Suprapubic skin (tissue), 4 donors: ENCODE measurements around the gene MYOZ3. TPM values are rescaled to one million over a fixed set of nuclear protein-coding genes. Genes with fewer than 3 reads are reported as not detected.

Experiments used
- DNase-seq, 2 donors: peaks; one replicate each; pipeline ENCODE4 v3.0.0-alpha.2; 2019; ENCODE audit warnings: low spot score in 2 of 2
- H3K27ac ChIP-seq: fragments of 200-600 bp; sonication (generic); one replicate; pipeline ENCODE4 v1.5.1; 2019
- H3K27me3 ChIP-seq: fragments of 200-600 bp; sonication (generic); one replicate; pipeline ENCODE4 v1.5.1; 2019
- H3K36me3 ChIP-seq: fragments of 200-600 bp; sonication (generic); one replicate; pipeline ENCODE4 v1.5.1; 2019
- H3K4me1 ChIP-seq: fragments of 200-600 bp; sonication (generic); one replicate; pipeline ENCODE4 v1.5.1; 2019
- H3K4me3 ChIP-seq: fragments of 200-600 bp; sonication (generic); one replicate; pipeline ENCODE4 v1.5.1; 2019; ENCODE audit warnings: mild to moderate bottlenecking
- H3K9me3 ChIP-seq: fragments of 200-600 bp; sonication (generic); one replicate; pipeline ENCODE4 v1.5.1; 2019
- EP300 ChIP-seq: sonication (generic); formaldehyde crosslinking; IDR thresholded peaks from one replicate; pipeline ENCODE4 v1.6.1; 2017; ENCODE audit warnings: antibody characterized with exemption
- POLR2A ChIP-seq, 2 donors: fragments of 450-650 bp; IDR thresholded peaks; one replicate each; pipeline ENCODE4 v1.6.1; 2017; ENCODE audit warnings: antibody characterized with exemption in 2 of 2, mild to moderate bottlenecking in 2 of 2, moderate library complexity in 2 of 2
- POLR2AphosphoS5 ChIP-seq, 3 donors: sonication (generic); formaldehyde crosslinking; IDR thresholded peaks; one replicate each; pipeline ENCODE4 v1.6.1; 2017; ENCODE audit warnings: antibody characterized with exemption in 3 of 3
- WGBS: methylation state at CpG from one replicate; pipeline ENCODE4 v1.1.5; 2018; 5-methylcytosine and 5-hydroxymethylcytosine counted together
- total RNA-seq, 4 donors: library from RNA; depleted of rRNA; stranded (reverse); fragments of >200 nt; gene quantifications; one replicate each; pipeline ENCODE4 v1.1.0, GENCODE V29; 2016
- TF ChIP-seq, protein P1 (sequence below), 2 donors: fragments of 200-600 bp in 1 of 2; fragments of 450-650 bp in 1 of 2; sonication (generic) in 1 of 2; IDR thresholded peaks; one replicate each; pipeline ENCODE4 v1.5.1; 2016 to 2019; ENCODE audit warnings: antibody characterized with exemption in 2 of 2, mild to moderate bottlenecking in 1 of 2, moderate library complexity in 1 of 2

Gene MYOZ3
- total RNA-seq, 4 donors from 2014 or later, result 0.30 TPM; not detected in 3

DNA sequence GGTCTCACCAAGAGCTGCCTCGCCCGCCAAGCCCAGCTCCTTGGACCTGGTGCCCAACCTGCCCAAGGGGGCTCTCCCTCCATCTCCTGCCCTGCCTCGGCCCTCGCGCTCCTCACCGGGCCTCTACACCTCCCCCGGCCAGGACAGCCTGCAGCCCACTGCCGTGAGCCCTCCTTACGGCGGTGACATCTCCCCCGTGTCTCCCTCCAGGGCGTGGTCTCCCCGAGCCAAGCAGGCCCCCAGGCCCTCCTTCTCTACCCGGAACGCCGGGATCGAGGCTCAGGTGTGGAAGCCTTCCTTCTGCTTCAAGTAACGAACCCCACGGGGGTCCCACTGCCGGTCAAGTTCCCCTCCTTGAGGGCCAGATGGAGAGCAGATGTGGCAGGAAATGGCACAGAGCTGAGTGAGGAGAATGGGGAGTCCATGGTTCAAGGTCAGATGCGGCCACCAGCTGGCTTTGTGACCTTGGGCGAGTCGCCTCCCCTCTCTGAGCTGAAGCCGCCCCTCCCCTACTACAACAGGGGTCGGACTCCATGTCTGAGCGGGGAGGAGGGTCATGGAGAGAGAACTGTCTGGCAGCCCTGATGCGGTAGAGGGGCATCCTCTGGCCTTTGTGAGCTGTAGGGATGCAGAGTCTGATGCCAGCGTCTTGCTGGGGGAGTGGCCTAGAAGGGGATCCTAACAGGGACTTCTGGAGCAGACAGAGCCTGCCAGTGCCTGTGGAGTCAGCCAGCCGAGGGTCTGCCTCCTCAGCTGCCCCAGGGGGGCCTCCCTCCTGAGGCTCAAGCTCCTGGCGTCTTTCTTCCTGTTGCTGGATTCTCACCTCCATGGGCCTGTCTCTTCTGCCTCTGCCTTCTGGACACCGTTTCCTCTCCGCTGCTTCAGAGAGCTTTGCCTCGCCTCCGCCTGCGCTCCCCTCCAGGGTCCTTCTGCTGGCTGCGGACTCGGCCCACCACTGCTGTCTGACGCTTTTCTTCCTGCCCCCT lies 10.7 kb upstream of the MYOZ3 start:
- WGBS, result 91% methylated on average over 33 of the region's 38 CpGs
- DNase-seq, result no peak
- TF ChIP-seq POLR2A (IDR thresholded peaks at IDR 0.05), result no peak
- TF ChIP-seq, protein P1, sequence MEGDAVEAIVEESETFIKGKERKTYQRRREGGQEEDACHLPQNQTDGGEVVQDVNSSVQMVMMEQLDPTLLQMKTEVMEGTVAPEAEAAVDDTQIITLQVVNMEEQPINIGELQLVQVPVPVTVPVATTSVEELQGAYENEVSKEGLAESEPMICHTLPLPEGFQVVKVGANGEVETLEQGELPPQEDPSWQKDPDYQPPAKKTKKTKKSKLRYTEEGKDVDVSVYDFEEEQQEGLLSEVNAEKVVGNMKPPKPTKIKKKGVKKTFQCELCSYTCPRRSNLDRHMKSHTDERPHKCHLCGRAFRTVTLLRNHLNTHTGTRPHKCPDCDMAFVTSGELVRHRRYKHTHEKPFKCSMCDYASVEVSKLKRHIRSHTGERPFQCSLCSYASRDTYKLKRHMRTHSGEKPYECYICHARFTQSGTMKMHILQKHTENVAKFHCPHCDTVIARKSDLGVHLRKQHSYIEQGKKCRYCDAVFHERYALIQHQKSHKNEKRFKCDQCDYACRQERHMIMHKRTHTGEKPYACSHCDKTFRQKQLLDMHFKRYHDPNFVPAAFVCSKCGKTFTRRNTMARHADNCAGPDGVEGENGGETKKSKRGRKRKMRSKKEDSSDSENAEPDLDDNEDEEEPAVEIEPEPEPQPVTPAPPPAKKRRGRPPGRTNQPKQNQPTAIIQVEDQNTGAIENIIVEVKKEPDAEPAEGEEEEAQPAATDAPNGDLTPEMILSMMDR (IDR thresholded peaks at IDR 0.05), result no peak
- Histone ChIP-seq H3K4me3 (no peak overlapping the region), H3K36me3 (peaks cover 23% of the 10 kb centered on the region), H3K4me1 (peaks cover 7% of the 10 kb centered on the region), H3K27ac (no peak overlapping the region), H3K27me3 (no peaks in the 10 kb centered on the region), H3K9me3 (no peaks in the 10 kb centered on the region)

DNA sequence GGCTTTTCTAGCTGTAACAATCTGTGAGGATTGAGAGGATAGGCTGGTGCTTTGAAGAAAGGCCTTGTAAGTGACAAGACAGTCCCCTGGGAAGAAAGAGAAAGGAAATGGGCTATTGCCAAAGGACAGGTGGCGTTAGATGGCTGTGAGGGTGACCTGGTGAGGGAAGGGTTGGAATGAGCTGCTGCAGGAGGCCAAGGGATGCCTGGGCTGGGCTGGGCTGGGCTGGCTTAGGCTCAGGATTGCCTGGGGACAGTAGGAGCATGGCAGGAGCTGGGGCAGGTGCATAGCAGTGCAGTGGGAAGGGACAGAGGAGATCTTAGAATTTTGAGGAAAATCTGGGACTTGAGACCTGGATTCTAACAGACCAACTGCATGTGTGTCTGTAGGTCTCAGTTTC lies 9.7 kb upstream of the MYOZ3 start:
- H3K27ac ChIP-seq, result no peak overlapping the region

DNA sequence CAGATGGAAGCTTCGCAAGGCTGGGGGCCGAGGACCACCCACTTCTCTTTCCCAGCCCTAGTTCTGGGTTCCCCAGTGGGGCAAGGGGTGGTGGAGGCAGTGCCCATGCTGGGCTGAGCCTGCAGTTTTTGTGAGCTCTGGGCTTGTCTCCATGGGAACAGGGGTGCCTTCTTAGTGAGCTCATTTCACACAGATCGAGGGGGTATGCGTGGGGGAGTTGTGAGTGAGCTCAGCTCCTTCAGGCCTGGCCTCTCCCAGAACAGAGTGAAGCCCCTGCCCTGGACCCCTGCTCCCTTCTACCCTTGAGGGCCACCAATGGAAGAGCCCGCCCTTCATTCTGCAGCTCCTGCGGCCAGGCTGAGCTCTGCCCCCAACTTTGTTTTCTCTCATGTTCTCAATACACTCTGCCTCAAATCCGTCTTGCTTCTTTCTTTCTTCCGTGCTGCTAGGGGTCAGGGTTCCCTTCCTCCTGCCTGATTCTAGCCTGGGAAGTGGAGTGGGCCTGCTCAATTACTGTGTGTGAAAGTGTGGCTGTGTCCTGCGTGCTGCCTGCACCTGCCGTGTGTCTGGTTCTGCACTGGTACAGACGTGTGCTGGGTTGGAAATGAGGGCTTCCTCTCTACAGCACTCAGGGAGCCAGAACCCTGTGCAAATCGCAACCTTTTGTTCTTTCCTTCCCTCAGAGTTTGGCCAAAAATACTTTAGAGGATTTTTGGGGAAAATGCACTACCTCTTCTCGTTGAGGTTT lies 9.0 kb upstream of the MYOZ3 start:
- no peak overlapping the region for H3K27ac ChIP-seq
- peaks cover 13% of the 10 kb centered on the region for H3K4me1 ChIP-seq
- peaks cover 23% of the 10 kb centered on the region for H3K36me3 ChIP-seq
- H3K27me3 ChIP-seq, result no peaks in the 10 kb centered on the region
- DNase-seq, result no peak
- no peak for TF ChIP-seq POLR2AphosphoS5 (IDR thresholded peaks at IDR 0.05)
- TF ChIP-seq, protein P1 (IDR thresholded peaks at IDR 0.05), result no peak
- no peak for TF ChIP-seq POLR2A (IDR thresholded peaks at IDR 0.05)
- no peak for TF ChIP-seq EP300
- H3K9me3 ChIP-seq, result no peaks in the 10 kb centered on the region
- 88% methylated on average over 13 of the region's 13 CpGs for WGBS
- H3K4me3 ChIP-seq, result no peak overlapping the region

More for the DNA sequence above, 9.7 kb upstream of the MYOZ3 start:
- Histone ChIP-seq H3K4me3 (no peak overlapping the region), H3K9me3 (no peaks in the 10 kb centered on the region), H3K36me3 (peaks cover 23% of the 10 kb centered on the region), H3K27me3 (no peaks in the 10 kb centered on the region), H3K4me1 (peaks cover 6% of the 10 kb centered on the region)
- WGBS, result 26% methylated on average over 1 of the region's 1 CpG
- no peak for DNase-seq
- TF ChIP-seq POLR2A (IDR thresholded peaks at IDR 0.05), result no peak
- no peak for TF ChIP-seq POLR2AphosphoS5 (IDR thresholded peaks at IDR 0.05)
- TF ChIP-seq EP300, result no peak
- TF ChIP-seq, protein P1 (IDR thresholded peaks at IDR 0.05), result no peak

DNA sequence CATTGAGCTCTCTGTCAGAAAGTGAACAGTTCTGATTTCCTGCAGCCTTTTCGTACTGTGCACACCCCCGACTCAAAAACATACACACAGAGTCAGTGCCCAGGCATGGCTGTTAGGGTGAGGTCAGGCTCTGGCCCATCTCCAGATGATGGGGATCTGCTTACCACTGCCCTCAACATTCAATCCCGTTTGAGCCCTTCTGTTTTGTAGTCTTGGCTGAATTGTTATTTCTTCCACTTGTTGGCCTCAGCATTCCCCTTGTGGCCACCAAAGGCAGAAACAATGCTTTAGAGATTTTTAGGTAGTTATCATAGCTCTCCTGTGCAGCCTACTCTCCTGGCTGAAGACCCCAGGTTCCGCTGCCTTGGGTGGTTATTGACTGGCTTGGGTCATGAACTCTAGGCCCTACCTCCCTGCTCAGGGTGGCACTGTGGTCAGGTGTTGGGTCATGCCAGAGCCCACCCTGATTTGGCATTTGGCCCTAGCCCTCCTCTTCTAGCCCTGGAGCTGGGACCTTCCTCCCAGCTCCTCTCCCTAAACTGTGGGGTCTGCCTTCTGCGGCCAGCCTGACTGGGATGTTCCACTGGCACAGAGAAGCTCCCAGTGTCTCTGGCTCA lies 7.8 kb upstream of the MYOZ3 start:
- H3K27ac ChIP-seq, result no peak overlapping the region

DNA sequence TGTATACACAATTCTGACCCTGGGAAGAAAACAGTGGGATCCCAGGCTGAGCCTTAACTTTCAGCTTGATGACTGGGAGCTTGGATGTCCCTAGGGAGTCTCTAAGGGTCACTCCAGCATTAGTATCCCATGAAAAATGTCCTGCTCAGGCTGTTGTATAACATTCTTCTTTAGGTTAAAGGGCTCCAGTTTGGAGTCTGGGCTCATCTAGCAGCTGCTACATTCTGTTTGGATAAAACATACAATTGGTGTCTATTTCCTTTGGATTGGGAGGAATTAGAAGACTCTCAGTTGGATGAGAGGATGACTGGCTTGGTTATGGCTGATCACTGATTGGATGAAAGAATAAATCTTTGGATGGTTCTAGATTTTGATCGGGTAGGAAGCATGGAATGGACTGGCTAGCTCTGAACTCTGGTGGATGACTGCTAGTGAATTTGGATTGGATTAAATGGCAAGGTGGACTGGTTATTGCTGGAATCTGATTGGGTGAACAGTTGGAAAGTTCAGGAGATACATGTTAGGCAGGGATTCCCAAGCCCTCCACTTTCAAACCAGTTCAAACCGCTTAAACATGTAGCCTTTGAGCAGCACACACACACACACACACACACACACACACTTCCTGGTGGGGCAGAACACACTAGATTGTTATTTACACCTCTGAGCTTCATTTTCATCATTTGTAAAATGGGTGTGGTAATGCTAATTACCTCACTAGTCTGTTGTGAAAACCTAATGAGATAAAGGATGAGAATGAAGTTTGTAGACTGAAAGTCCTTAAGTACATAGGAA lies 7.1 kb upstream of the MYOZ3 start:
- peaks cover 18% of the 10 kb centered on the region for H3K4me1 ChIP-seq
- no peak overlapping the region for H3K4me3 ChIP-seq
- peaks cover 11% of the 10 kb centered on the region for H3K36me3 ChIP-seq
- H3K27me3 ChIP-seq, result no peaks in the 10 kb centered on the region
- 75% methylated on average over 2 of the region's 2 CpGs for WGBS
- TF ChIP-seq POLR2AphosphoS5 (IDR thresholded peaks at IDR 0.05), result no peak
- no peak for TF ChIP-seq POLR2A (IDR thresholded peaks at IDR 0.05)
- no peak for TF ChIP-seq EP300
- TF ChIP-seq, protein P1 (IDR thresholded peaks at IDR 0.05), result no peak
- no peaks in the 10 kb centered on the region for H3K9me3 ChIP-seq
- no peak for DNase-seq
- H3K27ac ChIP-seq, result no peak overlapping the region

More for the DNA sequence above, 7.8 kb upstream of the MYOZ3 start:
- no peak for DNase-seq
- TF ChIP-seq EP300 (no peak), POLR2AphosphoS5 (IDR thresholded peaks at IDR 0.05) (no peak), POLR2A (IDR thresholded peaks at IDR 0.05) (no peak)
- no peaks in the 10 kb centered on the region for H3K27me3 ChIP-seq
- H3K4me3 ChIP-seq, result no peak overlapping the region
- H3K9me3 ChIP-seq, result no peaks in the 10 kb centered on the region
- WGBS, result 80% methylated on average over 5 of the region's 5 CpGs
- H3K36me3 ChIP-seq, result peaks cover 18% of the 10 kb centered on the region
- peaks cover 18% of the 10 kb centered on the region for H3K4me1 ChIP-seq
